SU-DHL-6 (cell line): ENCODE data around the gene ABHD2.
"Not testable (repeated sequence)": the region's sequence is repeated elsewhere in the genome, so short reads cannot be mapped to it uniquely, and the experiment has no call there.

Source experiments
- H2AFZ ChIP-seq: fragments of 200-600 bp; sonication (generic); 2 replicates; pipeline ENCODE4 v1.6.1; 2014; ENCODE audit warnings: low read depth, mild to moderate bottlenecking, moderate library complexity, mixed read lengths, antibody characterized with exemption, low read length; ENCODE audit not compliant: severe bottlenecking
- H3F3A ChIP-seq: fragments of 200-600 bp; shearing (Covaris generic); 2 replicates; pipeline ENCODE4 v1.6.0; 2016; ENCODE audit warnings: antibody characterized with exemption, mild to moderate bottlenecking; ENCODE audit not compliant: insufficient read depth
- H3K27ac ChIP-seq: fragments of 200-600 bp; sonication (generic); 2 replicates; pipeline ENCODE4 v1.5.1; 2016; ENCODE audit warnings: low read depth, mild to moderate bottlenecking, low read length, moderate library complexity, mixed read lengths
- H3K27me3 ChIP-seq: fragments of 200-600 bp; sonication (generic), shearing (Covaris generic); 2 replicates; pipeline ENCODE4 v1.6.0; 2014; ENCODE audit warnings: mild to moderate bottlenecking, low read length
- H3K36me3 ChIP-seq: fragments of 200-600 bp; sonication (generic); 2 replicates; pipeline ENCODE4 v1.6.1; 2014; ENCODE audit warnings: mild to moderate bottlenecking, low read length, mixed read lengths
- H3K4me2 ChIP-seq: fragments of 300-600, 200-600 bp; shearing (Covaris generic), sonication (generic); 2 replicates; pipeline ENCODE4 v1.6.0; 2014; ENCODE audit warnings: low read length, low read depth, mild to moderate bottlenecking; ENCODE audit not compliant: poor library complexity, severe bottlenecking
- H3K4me3 ChIP-seq: fragments of 200-600 bp; sonication (generic); 2 replicates; pipeline ENCODE4 v1.5.1; 2014; ENCODE audit warnings: antibody characterized with exemption, low read length, mild to moderate bottlenecking, mixed read lengths; ENCODE audit not compliant: insufficient read depth, poor library complexity, severe bottlenecking
- H3K79me2 ChIP-seq: fragments of 200-600 bp; sonication (generic); 2 replicates; pipeline ENCODE4 v1.6.1; 2014; ENCODE audit warnings: mild to moderate bottlenecking, low read length, moderate library complexity; ENCODE audit not compliant: insufficient read depth
- H3K9ac ChIP-seq: fragments of 200-600 bp; sonication (generic); 2 replicates; pipeline ENCODE4 v1.7.0; 2014; ENCODE audit warnings: mild to moderate bottlenecking, low read length
- H3K9me2 ChIP-seq: fragments of 200-600 bp; sonication (generic); replicated peaks from 2 replicates; pipeline ENCODE4 v1.6.1; 2014; ENCODE audit warnings: low read length; ENCODE audit not compliant: insufficient read depth
- H3K9me3 ChIP-seq: fragments of 200-600 bp; sonication (generic); 2 replicates; pipeline ENCODE4 v1.6.1; 2014; ENCODE audit warnings: low read length, mixed read lengths; ENCODE audit not compliant: insufficient read depth
- H4K20me1 ChIP-seq: fragments of 200-600 bp; sonication (generic); 2 replicates; pipeline ENCODE4 v1.6.1; 2014; ENCODE audit warnings: low read depth, mild to moderate bottlenecking, antibody characterized with exemption, low read length, moderate library complexity, mixed read lengths
- EZH2phosphoT487 ChIP-seq: fragments of 200-600 bp; sonication (generic), shearing (Covaris generic); conservative IDR thresholded peaks from 2 replicates; pipeline ENCODE4 v1.6.1; 2018; ENCODE audit warnings: mild to moderate bottlenecking, antibody characterized with exemption, low read length, moderate library complexity, mixed read lengths
- TF ChIP-seq, protein P1 (sequence below): fragments of 200-600 bp; sonication (generic); IDR thresholded peaks from one replicate; pipeline ENCODE4 v1.5.1; 2017; ENCODE audit warnings: antibody characterized with exemption, mild to moderate bottlenecking, low read length, moderate library complexity; ENCODE audit not compliant: insufficient read depth, poor library complexity, severe bottlenecking

Gene ABHD2

GRCh38 chr15:89081878-89082277, 6.4 kb upstream of the ABHD2 start:
- Histone ChIP-seq H3K27me3 (no peaks in the 10 kb centered on the region), H3K4me2 (no peak overlapping the region), H4K20me1 (no peaks in the 10 kb centered on the region), H3K9me3 (no peaks in the 10 kb centered on the region), H3K4me3 (no peak overlapping the region), H3K36me3 (no peaks in the 10 kb centered on the region), H3K27ac (no peak overlapping the region), H2AFZ (no peak overlapping the region), H3K9me2 (no peaks in the 10 kb centered on the region), H3F3A (no peaks in the 10 kb centered on the region), H3K79me2 (no peaks in the 10 kb centered on the region), H3K9ac (no peak overlapping the region)
- TF ChIP-seq EZH2phosphoT487 = no peak
- TF ChIP-seq, protein P1, sequence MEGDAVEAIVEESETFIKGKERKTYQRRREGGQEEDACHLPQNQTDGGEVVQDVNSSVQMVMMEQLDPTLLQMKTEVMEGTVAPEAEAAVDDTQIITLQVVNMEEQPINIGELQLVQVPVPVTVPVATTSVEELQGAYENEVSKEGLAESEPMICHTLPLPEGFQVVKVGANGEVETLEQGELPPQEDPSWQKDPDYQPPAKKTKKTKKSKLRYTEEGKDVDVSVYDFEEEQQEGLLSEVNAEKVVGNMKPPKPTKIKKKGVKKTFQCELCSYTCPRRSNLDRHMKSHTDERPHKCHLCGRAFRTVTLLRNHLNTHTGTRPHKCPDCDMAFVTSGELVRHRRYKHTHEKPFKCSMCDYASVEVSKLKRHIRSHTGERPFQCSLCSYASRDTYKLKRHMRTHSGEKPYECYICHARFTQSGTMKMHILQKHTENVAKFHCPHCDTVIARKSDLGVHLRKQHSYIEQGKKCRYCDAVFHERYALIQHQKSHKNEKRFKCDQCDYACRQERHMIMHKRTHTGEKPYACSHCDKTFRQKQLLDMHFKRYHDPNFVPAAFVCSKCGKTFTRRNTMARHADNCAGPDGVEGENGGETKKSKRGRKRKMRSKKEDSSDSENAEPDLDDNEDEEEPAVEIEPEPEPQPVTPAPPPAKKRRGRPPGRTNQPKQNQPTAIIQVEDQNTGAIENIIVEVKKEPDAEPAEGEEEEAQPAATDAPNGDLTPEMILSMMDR = no peak

GRCh38 chr15:89083246-89083645, 5.0 kb upstream of the ABHD2 start:
- Histone ChIP-seq H3K79me2 (no peaks in the 10 kb centered on the region), H3K9me3 (no peaks in the 10 kb centered on the region), H3K4me2 (no peak overlapping the region), H3K9me2 (no peaks in the 10 kb centered on the region), H4K20me1 (no peaks in the 10 kb centered on the region), H3K27me3 (no peaks in the 10 kb centered on the region), H3K9ac (no peak overlapping the region), H2AFZ (no peak overlapping the region), H3F3A (no peaks in the 10 kb centered on the region), H3K4me3 (no peak overlapping the region), H3K27ac (no peak overlapping the region), H3K36me3 (no peaks in the 10 kb centered on the region)
- TF ChIP-seq, protein P1 = no peak
- no peak for TF ChIP-seq EZH2phosphoT487

GRCh38 chr15:89085289-89085926, 2.8 kb upstream of the ABHD2 start:
- Histone ChIP-seq H4K20me1 (no peaks in the 10 kb centered on the region), H3K9me2 (no peaks in the 10 kb centered on the region), H3K9me3 (no peaks in the 10 kb centered on the region), H3K9ac (no peak overlapping the region), H2AFZ (no peak overlapping the region), H3K4me2 (no peak overlapping the region), H3K27me3 (no peaks in the 10 kb centered on the region), H3K4me3 (no peak overlapping the region), H3K79me2 (no peaks in the 10 kb centered on the region), H3K36me3 (no peaks in the 10 kb centered on the region), H3F3A (no peaks in the 10 kb centered on the region), H3K27ac (no peak overlapping the region)
- no peak for TF ChIP-seq EZH2phosphoT487
- TF ChIP-seq, protein P1 = no peak

GRCh38 chr15:89085933-89086332, 2.3 kb upstream of the ABHD2 start:
- H3K4me2 ChIP-seq, H3K36me3 ChIP-seq, H3K27ac ChIP-seq, H3F3A ChIP-seq, H3K79me2 ChIP-seq, H3K9ac ChIP-seq, H3K9me3 ChIP-seq, H2AFZ ChIP-seq, H4K20me1 ChIP-seq, H3K27me3 ChIP-seq, H3K9me2 ChIP-seq, H3K4me3 ChIP-seq: not testable (repeated sequence)

DNA sequence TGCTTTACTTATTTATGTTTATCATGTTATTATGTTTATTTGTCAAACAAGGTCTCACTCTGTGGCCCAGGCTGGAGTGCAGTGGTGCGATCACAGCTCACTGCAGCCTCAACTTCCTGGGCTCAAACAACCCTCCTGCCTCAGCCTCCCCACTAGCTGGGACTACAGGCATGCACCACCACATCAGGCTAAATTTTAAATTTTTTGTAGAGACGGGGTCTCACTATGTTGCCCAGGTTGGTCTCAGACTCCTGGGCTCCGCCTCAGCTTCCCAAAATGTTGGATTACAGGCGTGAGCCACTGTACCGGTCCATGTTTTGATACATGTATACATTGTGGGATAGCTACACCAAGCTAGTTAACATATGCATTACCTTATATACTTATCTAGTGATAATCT, 1.9 kb upstream of the ABHD2 start:
- not testable (repeated sequence) for H3K9ac ChIP-seq

More for the DNA sequence above, 1.9 kb upstream of the ABHD2 start:
- H2AFZ ChIP-seq, H4K20me1 ChIP-seq, H3K9me3 ChIP-seq, H3K9me2 ChIP-seq, H3K27ac ChIP-seq, H3K27me3 ChIP-seq, H3K4me2 ChIP-seq, H3K4me3 ChIP-seq, H3K36me3 ChIP-seq, H3K79me2 ChIP-seq, H3F3A ChIP-seq: not testable (repeated sequence)
